Stimulated activated naive CD4-positive, alpha-beta T cell (primary cell): ENCODE measurements around the gene MRPS21.

Experiments
- DNase-seq, 6 experiments: peaks; one replicate each; lab custom pipeline; 2025; lab: John Stamatoyannopoulos, UW

The MRPS21 gene

DNA sequence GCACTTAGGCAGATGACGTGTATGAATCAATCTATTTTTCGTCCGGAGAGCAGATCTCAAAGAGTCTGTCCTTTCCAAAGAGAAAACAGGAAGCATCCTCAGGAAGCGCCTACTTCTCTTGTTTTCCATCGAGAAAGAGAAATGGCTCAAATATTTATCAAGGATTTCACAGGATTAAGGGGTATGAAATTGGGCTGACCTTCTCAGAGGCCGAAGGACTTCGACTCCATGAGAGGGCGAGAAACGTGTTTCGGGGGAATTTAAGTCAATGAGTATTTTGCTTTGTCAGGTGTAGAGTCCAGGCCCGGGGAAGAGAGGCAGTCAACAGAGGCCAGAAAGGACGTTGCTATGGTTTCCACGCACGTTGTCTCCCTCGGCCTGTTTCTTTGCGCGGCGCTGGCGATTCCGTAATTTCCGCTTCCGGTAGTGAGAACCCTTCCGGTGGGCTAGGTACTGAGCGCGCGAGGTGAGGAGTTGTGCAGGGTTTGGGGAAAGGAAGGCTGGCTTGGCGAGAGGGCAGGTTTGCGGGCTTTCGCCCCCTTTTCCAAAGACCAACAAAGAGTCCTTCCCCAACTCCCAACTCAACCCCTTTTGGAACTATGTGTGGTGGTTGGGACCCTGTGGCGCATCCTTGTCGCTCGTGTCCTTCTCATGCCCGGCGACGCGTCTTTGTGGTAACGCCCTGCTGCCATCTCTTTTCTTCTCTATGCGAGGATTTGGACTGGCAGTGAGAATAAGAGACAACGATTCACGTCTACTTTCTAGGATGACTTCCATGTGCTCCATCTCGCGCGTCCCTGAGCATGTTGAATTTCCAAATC lies at the start of gene MRPS21:
Gene MRPS21 (plus strand): TSS at position 429 of the 821 bp plus-strand sequence. CDS start 506 bp downstream, outside the sequence.
- peak; percentile 68 to 87 (median 82) for DNase-seq

GRCh38 chr1:150249936-150250335 lies 43.7 kb upstream of the MRPS21 start:
- DNase-seq: no peak

GRCh38 chr1:150256198-150256553 lies 37.5 kb upstream of the MRPS21 start:
- no peak for DNase-seq

GRCh38 chr1:150256554-150257341 lies 36.9 kb upstream of the MRPS21 start:
- no peak for DNase-seq

DNA sequence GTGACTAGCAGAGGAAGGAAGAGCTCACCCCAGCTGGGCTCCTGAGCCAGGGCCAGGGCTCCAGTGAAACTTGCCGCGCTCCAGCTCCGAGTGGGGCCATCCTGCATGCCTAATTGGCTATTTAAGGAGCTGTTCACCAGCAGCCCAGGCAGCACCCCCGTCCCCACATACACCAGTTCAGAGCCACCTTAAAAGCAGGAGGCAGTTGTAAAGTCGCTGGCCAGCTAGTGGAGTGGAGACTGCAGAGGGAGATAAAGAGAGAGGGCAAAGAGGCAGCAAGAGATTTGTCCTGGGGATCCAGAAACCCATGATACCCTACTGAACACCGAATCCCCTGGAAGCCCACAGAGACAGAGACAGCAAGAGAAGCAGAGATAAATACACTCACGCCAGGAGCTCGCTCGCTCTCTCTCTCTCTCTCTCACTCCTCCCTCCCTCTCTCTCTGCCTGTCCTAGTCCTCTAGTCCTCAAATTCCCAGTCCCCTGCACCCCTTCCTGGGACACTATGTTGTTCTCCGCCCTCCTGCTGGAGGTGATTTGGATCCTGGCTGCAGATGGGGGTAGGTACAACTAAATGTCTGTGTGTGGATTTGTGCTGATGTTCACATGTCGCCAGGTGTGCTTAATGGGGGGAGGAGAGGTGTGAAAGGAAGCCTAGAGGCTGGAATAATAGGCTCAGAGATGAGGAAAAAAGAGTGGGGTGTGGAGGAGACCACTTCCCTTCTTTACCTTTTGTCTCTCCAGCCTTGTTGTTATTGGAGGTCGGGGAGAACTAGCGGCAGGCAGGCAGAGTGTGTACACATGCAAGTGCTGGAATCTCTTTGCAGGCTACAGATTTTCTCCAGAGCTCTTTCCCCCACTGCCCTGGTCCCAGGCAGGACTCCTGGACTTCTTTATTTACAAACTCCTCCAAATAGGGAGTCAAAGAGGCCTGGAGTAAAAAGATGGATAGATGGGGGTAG lies 35.8 kb upstream of the MRPS21 start, which contains the start of gene CA14:
Gene CA14 (plus strand): TSS at position 151 of the 962 bp plus-strand sequence. CDS start 355 bp downstream, at position 506.
- no peak for DNase-seq

GRCh38 chr1:150259217-150259616 lies 34.4 kb upstream of the MRPS21 start:
- DNase-seq: no peak

- no peak for DNase-seq
Measured at GRCh38 chr1:150259758-150260669, 33.6 kb upstream of the MRPS21 start.

- no peak for DNase-seq
Measured at GRCh38 chr1:150261367-150261766, 32.3 kb upstream of the MRPS21 start.

DNA sequence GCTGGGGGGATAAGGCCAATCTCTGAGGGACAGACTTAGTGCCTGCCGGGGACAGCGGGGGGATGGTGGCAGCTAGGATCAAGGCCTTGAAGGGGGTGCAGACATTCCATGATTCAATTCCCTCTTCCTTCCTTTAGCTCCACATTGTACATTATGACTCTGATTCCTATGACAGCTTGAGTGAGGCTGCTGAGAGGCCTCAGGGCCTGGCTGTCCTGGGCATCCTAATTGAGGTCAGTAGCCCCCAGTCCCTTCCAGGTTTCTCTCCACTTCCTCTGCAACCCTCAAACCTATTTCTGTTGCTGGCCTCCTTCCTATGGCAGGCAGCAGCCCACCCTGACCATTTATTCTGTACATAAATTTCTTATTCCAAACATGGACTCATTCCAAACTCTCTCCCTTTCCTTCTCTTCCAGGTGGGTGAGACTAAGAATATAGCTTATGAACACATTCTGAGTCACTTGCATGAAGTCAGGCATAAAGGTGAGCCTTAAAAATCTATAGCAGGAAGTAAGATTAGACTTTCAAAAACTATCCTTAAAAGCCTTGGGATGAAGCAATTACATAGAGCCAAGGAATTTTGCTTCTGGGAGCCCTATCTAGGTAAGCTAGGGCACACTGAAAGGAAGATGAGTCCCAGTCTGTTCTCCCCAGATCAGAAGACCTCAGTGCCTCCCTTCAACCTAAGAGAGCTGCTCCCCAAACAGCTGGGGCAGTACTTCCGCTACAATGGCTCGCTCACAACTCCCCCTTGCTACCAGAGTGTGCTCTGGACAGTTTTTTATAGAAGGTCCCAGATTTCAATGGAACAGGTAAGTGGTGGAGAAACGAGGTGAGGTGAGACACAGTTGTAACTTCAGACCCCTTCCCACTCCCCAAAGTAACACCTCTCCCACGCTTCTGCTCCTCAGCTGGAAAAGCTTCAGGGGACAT lies 31.0 kb upstream of the MRPS21 start:
- no peak for DNase-seq

GRCh38 chr1:150263549-150263948 lies 30.1 kb upstream of the MRPS21 start:
- DNase-seq: no peak

DNA sequence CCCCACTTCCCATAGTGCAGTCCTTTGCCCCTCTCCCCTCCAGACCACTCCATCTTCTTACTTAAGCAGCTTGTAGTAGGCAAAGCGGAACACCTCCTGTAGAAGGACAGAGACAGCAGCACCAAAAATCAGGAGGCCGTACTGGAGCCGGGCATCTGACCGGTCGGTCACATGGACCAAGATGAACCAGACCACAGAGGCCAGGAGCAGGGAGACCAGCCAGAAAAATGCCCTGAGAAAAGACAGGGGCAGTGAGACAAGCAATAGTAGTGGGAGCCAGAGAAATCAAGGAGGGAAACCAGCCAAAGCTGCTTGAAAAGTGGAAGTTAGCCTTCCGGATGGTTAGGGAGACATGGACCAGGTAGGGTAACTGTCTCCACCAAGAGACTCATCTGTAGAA lies 25.8 kb upstream of the MRPS21 start:
- DNase-seq: no peak

GRCh38 chr1:150268340-150268704 lies 25.3 kb upstream of the MRPS21 start:
- peak; percentile 22 to 71 (median 53) for DNase-seq

DNA sequence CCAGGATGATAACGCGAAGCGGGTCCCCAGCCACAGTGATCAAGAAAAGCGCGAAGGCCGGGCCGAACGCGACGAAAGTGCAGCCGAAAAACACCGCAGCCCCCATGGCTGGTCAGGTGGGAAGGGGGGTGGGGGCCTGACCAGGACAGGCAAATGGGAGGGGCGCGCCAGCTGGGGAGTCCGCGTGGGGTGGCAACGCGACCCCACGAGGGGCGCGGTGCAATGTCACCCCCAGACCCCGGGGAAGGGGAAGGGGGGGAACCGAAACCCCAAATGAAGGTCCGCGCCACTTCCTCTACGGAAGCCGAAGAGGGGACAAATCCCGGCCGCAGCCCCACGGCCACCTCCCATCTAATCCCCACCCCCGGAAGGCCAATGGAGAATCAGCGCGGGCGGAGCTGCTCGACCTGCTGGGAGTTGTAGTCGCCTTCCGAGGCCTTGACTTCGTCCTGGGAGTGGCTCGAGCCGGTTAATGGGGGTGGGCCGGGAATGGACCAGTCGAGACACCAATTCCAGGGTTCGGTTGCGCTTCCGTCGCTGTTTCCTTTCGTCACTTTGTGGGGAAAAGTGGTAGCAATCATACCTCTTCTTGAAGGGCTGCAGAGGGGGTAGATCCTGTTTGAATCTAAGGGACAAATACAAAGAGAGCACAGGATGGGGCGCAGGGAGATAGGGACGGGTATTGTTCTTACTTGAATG lies 24.8 kb upstream of the MRPS21 start, which contains the start of gene APH1A:
Gene APH1A (minus strand): TSS at position 312 of the 699 bp plus-strand sequence. CDS start 206 bp downstream, at position 106.
- DNase-seq: peak; percentile 80 to 90 (median 86)

- DNase-seq: no peak
Measured at GRCh38 chr1:150269451-150269850, 24.2 kb upstream of the MRPS21 start.

- no peak for DNase-seq
Measured at GRCh38 chr1:150271291-150271959, 22.2 kb upstream of the MRPS21 start.

DNA sequence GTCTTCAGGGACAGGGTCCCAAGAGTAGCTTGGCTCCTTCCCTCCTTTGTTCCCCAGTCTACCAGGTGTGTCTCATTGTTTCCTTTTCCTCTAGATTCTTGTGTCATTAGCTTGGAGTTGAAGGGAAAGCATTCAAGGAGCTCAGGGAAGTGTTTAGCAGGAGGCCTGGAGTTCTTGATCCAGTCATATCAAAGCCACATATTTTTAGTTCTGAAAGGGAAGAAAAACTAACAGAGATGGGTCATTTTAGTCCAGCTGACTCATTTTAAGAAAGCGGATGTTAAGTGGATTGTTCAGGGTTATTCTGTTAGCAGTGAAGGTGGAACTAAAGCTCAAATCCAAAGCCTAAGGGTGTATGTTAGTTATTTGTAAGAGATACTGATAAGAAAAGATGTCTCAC lies 20.4 kb upstream of the MRPS21 start:
- no peak for DNase-seq

- DNase-seq: no peak
Measured at GRCh38 chr1:150280138-150280707, 13.4 kb upstream of the MRPS21 start.

DNA sequence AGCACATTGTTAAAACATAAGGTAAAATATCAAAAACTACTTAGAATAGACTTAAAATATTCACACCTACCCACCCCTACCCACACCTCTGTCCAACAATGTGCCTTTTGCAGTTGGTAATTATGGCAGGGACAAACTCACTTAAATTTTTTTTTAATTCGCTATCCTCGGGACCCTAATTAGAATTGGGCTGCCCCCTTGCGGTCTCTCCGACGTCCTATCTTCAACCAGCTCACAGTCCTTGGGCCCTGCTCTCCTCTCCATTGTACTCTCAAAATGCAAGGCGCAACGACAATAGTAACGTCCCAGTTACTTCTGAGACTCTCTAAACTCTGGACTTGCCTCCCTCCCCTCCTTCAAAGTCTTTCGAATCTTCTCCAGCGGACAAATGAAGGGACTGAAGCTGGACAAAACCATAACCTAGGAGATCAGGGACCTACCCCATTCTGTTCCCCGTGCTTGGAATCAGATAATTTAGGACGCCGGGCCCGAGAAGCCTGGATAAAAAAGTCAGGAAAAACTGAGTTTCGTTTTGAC lies 12.4 kb upstream of the MRPS21 start:
- peak in 5 of 6 experiments; percentile 22 to 73 (median 34) for DNase-seq
